WTC11 (cell line): ENCODE data around the gene RARB. TPM values are rescaled to one million over a fixed set of nuclear protein-coding genes. Genes with fewer than 3 reads are reported as not detected.

ENCODE experiments used
- ATAC-seq: fragments of 200-7000 bp; cut with Tn5 transposase; 2 replicates; pipeline ENCODE4 v1.10.0; 2021; ENCODE audit warnings: mild to moderate bottlenecking, moderate library complexity
- CTCF ChIA-PET: fragments of 300-600 bp; sonication (Branson Sonifier 250); formaldehyde crosslinking; loops from one replicate; lab custom pipeline; 2021; ENCODE audit warnings: antibody characterized with exemption; lab: Charles Lee
- POLR2A ChIA-PET: fragments of 350-600 bp; sonication (Branson Sonifier 250); formaldehyde crosslinking; loops from one replicate; lab custom pipeline; 2021; ENCODE audit warnings: antibody characterized with exemption; lab: Charles Lee
- DNase-seq: peaks from one replicate; pipeline ENCODE4 v3.0.0; 2021; ENCODE audit warnings: low spot score
- H3K27ac Mint-ChIP-seq: 2 replicates; pipeline ENCODE4 v1.8.0; 2021; ENCODE audit warnings: mixed read lengths
- H3K27me3 Mint-ChIP-seq: 2 replicates; pipeline ENCODE4 v1.8.0; 2021; ENCODE audit warnings: low read depth, mild to moderate bottlenecking, moderate library complexity, mixed read lengths
- H3K36me3 Mint-ChIP-seq: 2 replicates; pipeline ENCODE4 v1.8.0; 2021; ENCODE audit warnings: mixed read lengths
- H3K4me1 Mint-ChIP-seq: 2 replicates; pipeline ENCODE4 v1.8.0; 2022; ENCODE audit warnings: mixed read lengths
- H3K4me3 Mint-ChIP-seq: 2 replicates; pipeline ENCODE4 v1.8.0; 2021; ENCODE audit warnings: mild to moderate bottlenecking, moderate library complexity, mixed read lengths
- H3K9me3 Mint-ChIP-seq: 2 replicates; pipeline ENCODE4 v1.8.0; 2021; ENCODE audit warnings: mixed read lengths
- CREM ChIP-seq: sonication (generic); formaldehyde crosslinking; IDR thresholded peaks from 2 replicates; pipeline ENCODE4 v1.8.1; 2022; ENCODE audit warnings: mild to moderate bottlenecking, missing genetic modification reagents, moderate library complexity
- ELF4 ChIP-seq: sonication (generic); formaldehyde crosslinking; IDR thresholded peaks from 2 replicates; pipeline ENCODE4 v1.8.1; 2022; ENCODE audit warnings: low read depth, mild to moderate bottlenecking, moderate library complexity, missing genetic modification reagents
- EMX1 ChIP-seq: fragments of 250-450 bp; sonication (Bioruptor Pico); IDR thresholded peaks from 2 replicates; pipeline ENCODE4 v1.8.0; 2021; ENCODE audit warnings: mild to moderate bottlenecking
- FOXJ3 ChIP-seq: sonication (generic); formaldehyde crosslinking; IDR thresholded peaks from 2 replicates; pipeline ENCODE4 v1.9.0; 2021; ENCODE audit warnings: missing genetic modification reagents, mild to moderate bottlenecking, borderline replicate concordance
- NR3C1 ChIP-seq: sonication (generic); formaldehyde crosslinking; conservative IDR thresholded peaks from 2 replicates; pipeline ENCODE4 v1.8.1; 2023; ENCODE audit warnings: low read depth, mild to moderate bottlenecking, missing genetic modification reagents
- SOX15 ChIP-seq: fragments of 250-450 bp; sonication (Bioruptor Pico); IDR thresholded peaks from 2 replicates; pipeline ENCODE4 v1.9.0; 2021; ENCODE audit warnings: mild to moderate bottlenecking
- SP1 ChIP-seq: sonication (generic); formaldehyde crosslinking; conservative IDR thresholded peaks from 2 replicates; pipeline ENCODE4 v1.8.1; 2022; ENCODE audit warnings: missing genetic modification reagents
- TEAD1 ChIP-seq: sonication (generic); formaldehyde crosslinking; IDR thresholded peaks from 2 replicates; pipeline ENCODE4 v1.8.0; 2022; ENCODE audit warnings: mild to moderate bottlenecking, missing genetic modification reagents
- TP53 ChIP-seq: sonication (generic); formaldehyde crosslinking; IDR thresholded peaks from 2 replicates; pipeline ENCODE4 v1.8.1; 2023; ENCODE audit warnings: mild to moderate bottlenecking, missing genetic modification reagents
- ZNF121 ChIP-seq: sonication (generic); formaldehyde crosslinking; IDR thresholded peaks from 2 replicates; pipeline ENCODE4 v1.8.0; 2023; ENCODE audit warnings: missing genetic modification reagents
- ZNF263 ChIP-seq: sonication (generic); formaldehyde crosslinking; IDR thresholded peaks from 2 replicates; pipeline ENCODE4 v1.8.1; 2022; ENCODE audit warnings: low read depth, mild to moderate bottlenecking, moderate library complexity, missing genetic modification reagents
- total RNA-seq: library from RNA; stranded (reverse); gene quantifications from 3 replicates; pipeline ENCODE4 v1.2.3, GENCODE V29; 2021
- TF ChIP-seq, protein P1 (sequence below): sonication (generic); formaldehyde crosslinking; IDR thresholded peaks from 2 replicates; pipeline ENCODE4 v1.8.0; 2023; ENCODE audit warnings: missing genetic modification reagents
- TF ChIP-seq, protein P2 (sequence below): sonication (generic); formaldehyde crosslinking; IDR thresholded peaks from 2 replicates; pipeline ENCODE4 v1.8.1; 2023; ENCODE audit warnings: mild to moderate bottlenecking, missing genetic modification reagents
- TF ChIP-seq, protein P3 (sequence below): fragments of 250-450 bp; sonication (Bioruptor Pico); IDR thresholded peaks from 2 replicates; pipeline ENCODE4 v1.9.0; 2021; ENCODE audit warnings: mild to moderate bottlenecking
- TF ChIP-seq, protein P4 (sequence below): sonication (generic); formaldehyde crosslinking; IDR thresholded peaks from 2 replicates; pipeline ENCODE4 v1.8.1; 2022; ENCODE audit warnings: missing genetic modification reagents, borderline replicate concordance
- TF ChIP-seq, protein P5 (sequence below): sonication (generic); formaldehyde crosslinking; IDR thresholded peaks from 2 replicates; pipeline ENCODE4 v1.8.0; 2023; ENCODE audit warnings: mild to moderate bottlenecking, missing genetic modification reagents
- TF ChIP-seq, protein P6 (sequence below): sonication (generic); formaldehyde crosslinking; IDR thresholded peaks from 2 replicates; pipeline ENCODE4 v1.8.0; 2023; ENCODE audit warnings: missing genetic modification reagents, mild to moderate bottlenecking, borderline replicate concordance
- TF ChIP-seq, protein P7 (sequence below): fragments of 250-450 bp; sonication (Bioruptor Pico); IDR thresholded peaks from 2 replicates; pipeline ENCODE4 v2.1.2; 2022; ENCODE audit warnings: mild to moderate bottlenecking, moderate library complexity
- TF ChIP-seq, protein P8 (sequence below): sonication (generic); formaldehyde crosslinking; IDR thresholded peaks from 2 replicates; pipeline ENCODE4 v1.8.1; 2023; ENCODE audit warnings: mild to moderate bottlenecking, missing genetic modification reagents, moderate library complexity
- TF ChIP-seq, protein P9 (sequence below): sonication (generic); formaldehyde crosslinking; IDR thresholded peaks from 2 replicates; pipeline ENCODE4 v1.8.1; 2022; ENCODE audit warnings: mild to moderate bottlenecking, missing genetic modification reagents, moderate library complexity, borderline replicate concordance

The RARB gene
- total RNA-seq, 1 experiment from 2014 or later = not detected

DNA sequence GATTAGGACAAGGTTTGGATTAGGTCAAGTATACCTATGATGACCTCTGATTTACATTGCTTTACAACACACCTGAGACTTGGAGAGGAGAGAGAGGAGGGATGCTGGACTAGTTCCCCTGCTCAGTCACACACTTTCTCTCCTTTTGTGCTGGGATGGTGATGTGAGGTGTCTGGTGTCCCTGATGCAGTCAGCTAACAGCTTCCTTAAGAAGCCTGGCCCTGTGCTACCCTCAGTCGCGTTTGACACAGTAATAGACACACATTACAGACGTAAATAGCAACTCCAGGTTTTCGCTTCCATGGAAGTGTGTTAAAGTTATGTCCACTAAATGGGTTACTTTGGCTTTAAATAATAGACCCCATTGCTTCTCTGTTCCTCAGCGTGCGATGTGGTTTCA, 58.9 kb downstream of the RARB start:
- Mint-ChIP-seq H3K36me3 (no peaks in the 10 kb centered on the region), H3K27me3 (no peaks in the 10 kb centered on the region), H3K4me3 (no peak overlapping the region), H3K4me1 (no peaks in the 10 kb centered on the region), H3K9me3 (no peaks in the 10 kb centered on the region), H3K27ac (no peak overlapping the region)
- ATAC-seq (no peak), DNase-seq (no peak)
- ChIA-PET POLR2A (no interaction called here), CTCF (no interaction called here)
- TF ChIP-seq, protein P1, sequence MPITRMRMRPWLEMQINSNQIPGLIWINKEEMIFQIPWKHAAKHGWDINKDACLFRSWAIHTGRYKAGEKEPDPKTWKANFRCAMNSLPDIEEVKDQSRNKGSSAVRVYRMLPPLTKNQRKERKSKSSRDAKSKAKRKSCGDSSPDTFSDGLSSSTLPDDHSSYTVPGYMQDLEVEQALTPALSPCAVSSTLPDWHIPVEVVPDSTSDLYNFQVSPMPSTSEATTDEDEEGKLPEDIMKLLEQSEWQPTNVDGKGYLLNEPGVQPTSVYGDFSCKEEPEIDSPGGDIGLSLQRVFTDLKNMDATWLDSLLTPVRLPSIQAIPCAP (CRISPR knock-in tag) = no peak
- TF ChIP-seq NR3C1 (CRISPR knock-in tag) = no peak
- TF ChIP-seq, protein P2, sequence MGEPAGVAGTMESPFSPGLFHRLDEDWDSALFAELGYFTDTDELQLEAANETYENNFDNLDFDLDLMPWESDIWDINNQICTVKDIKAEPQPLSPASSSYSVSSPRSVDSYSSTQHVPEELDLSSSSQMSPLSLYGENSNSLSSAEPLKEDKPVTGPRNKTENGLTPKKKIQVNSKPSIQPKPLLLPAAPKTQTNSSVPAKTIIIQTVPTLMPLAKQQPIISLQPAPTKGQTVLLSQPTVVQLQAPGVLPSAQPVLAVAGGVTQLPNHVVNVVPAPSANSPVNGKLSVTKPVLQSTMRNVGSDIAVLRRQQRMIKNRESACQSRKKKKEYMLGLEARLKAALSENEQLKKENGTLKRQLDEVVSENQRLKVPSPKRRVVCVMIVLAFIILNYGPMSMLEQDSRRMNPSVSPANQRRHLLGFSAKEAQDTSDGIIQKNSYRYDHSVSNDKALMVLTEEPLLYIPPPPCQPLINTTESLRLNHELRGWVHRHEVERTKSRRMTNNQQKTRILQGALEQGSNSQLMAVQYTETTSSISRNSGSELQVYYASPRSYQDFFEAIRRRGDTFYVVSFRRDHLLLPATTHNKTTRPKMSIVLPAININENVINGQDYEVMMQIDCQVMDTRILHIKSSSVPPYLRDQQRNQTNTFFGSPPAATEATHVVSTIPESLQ = no peak
- no peak for TF ChIP-seq ZNF263 (CRISPR knock-in tag)
- TF ChIP-seq, protein P3, sequence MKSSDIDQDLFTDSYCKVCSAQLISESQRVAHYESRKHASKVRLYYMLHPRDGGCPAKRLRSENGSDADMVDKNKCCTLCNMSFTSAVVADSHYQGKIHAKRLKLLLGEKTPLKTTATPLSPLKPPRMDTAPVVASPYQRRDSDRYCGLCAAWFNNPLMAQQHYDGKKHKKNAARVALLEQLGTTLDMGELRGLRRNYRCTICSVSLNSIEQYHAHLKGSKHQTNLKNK (CRISPR knock-in tag) = no peak
- no peak for TF ChIP-seq EMX1 (CRISPR knock-in tag)
- TF ChIP-seq ELF4 (CRISPR knock-in tag) = no peak
- TF ChIP-seq, protein P4, sequence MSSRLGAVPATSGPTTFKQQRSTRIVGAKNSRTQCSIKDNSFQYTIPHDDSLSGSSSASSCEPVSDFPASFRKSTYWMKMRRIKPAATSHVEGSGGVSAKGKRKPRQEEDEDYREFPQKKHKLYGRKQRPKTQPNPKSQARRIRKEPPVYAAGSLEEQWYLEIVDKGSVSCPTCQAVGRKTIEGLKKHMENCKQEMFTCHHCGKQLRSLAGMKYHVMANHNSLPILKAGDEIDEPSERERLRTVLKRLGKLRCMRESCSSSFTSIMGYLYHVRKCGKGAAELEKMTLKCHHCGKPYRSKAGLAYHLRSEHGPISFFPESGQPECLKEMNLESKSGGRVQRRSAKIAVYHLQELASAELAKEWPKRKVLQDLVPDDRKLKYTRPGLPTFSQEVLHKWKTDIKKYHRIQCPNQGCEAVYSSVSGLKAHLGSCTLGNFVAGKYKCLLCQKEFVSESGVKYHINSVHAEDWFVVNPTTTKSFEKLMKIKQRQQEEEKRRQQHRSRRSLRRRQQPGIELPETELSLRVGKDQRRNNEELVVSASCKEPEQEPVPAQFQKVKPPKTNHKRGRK (CRISPR knock-in tag) = no peak
- TF ChIP-seq CREM (CRISPR knock-in tag) = no peak
- TF ChIP-seq, protein P5, sequence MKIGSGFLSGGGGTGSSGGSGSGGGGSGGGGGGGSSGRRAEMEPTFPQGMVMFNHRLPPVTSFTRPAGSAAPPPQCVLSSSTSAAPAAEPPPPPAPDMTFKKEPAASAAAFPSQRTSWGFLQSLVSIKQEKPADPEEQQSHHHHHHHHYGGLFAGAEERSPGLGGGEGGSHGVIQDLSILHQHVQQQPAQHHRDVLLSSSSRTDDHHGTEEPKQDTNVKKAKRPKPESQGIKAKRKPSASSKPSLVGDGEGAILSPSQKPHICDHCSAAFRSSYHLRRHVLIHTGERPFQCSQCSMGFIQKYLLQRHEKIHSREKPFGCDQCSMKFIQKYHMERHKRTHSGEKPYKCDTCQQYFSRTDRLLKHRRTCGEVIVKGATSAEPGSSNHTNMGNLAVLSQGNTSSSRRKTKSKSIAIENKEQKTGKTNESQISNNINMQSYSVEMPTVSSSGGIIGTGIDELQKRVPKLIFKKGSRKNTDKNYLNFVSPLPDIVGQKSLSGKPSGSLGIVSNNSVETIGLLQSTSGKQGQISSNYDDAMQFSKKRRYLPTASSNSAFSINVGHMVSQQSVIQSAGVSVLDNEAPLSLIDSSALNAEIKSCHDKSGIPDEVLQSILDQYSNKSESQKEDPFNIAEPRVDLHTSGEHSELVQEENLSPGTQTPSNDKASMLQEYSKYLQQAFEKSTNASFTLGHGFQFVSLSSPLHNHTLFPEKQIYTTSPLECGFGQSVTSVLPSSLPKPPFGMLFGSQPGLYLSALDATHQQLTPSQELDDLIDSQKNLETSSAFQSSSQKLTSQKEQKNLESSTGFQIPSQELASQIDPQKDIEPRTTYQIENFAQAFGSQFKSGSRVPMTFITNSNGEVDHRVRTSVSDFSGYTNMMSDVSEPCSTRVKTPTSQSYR (CRISPR knock-in tag) = no peak
- TF ChIP-seq, protein P6, sequence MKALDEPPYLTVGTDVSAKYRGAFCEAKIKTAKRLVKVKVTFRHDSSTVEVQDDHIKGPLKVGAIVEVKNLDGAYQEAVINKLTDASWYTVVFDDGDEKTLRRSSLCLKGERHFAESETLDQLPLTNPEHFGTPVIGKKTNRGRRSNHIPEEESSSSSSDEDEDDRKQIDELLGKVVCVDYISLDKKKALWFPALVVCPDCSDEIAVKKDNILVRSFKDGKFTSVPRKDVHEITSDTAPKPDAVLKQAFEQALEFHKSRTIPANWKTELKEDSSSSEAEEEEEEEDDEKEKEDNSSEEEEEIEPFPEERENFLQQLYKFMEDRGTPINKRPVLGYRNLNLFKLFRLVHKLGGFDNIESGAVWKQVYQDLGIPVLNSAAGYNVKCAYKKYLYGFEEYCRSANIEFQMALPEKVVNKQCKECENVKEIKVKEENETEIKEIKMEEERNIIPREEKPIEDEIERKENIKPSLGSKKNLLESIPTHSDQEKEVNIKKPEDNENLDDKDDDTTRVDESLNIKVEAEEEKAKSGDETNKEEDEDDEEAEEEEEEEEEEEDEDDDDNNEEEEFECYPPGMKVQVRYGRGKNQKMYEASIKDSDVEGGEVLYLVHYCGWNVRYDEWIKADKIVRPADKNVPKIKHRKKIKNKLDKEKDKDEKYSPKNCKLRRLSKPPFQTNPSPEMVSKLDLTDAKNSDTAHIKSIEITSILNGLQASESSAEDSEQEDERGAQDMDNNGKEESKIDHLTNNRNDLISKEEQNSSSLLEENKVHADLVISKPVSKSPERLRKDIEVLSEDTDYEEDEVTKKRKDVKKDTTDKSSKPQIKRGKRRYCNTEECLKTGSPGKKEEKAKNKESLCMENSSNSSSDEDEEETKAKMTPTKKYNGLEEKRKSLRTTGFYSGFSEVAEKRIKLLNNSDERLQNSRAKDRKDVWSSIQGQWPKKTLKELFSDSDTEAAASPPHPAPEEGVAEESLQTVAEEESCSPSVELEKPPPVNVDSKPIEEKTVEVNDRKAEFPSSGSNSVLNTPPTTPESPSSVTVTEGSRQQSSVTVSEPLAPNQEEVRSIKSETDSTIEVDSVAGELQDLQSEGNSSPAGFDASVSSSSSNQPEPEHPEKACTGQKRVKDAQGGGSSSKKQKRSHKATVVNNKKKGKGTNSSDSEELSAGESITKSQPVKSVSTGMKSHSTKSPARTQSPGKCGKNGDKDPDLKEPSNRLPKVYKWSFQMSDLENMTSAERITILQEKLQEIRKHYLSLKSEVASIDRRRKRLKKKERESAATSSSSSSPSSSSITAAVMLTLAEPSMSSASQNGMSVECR (CRISPR knock-in tag) = no peak
- no peak for TF ChIP-seq ZNF121 (CRISPR knock-in tag)
- TF ChIP-seq, protein P7, sequence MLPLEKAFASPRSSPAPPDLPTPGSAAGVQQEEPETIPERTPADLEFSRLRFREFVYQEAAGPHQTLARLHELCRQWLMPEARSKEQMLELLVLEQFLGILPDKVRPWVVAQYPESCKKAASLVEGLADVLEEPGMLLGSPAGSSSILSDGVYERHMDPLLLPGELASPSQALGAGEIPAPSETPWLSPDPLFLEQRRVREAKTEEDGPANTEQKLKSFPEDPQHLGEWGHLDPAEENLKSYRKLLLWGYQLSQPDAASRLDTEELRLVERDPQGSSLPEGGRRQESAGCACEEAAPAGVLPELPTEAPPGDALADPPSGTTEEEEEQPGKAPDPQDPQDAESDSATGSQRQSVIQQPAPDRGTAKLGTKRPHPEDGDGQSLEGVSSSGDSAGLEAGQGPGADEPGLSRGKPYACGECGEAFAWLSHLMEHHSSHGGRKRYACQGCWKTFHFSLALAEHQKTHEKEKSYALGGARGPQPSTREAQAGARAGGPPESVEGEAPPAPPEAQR = no peak
- TF ChIP-seq SP1 (CRISPR knock-in tag) = no peak
- TF ChIP-seq SOX15 = no peak
- no peak for TF ChIP-seq TEAD1 (CRISPR knock-in tag)
- TF ChIP-seq, protein P8, sequence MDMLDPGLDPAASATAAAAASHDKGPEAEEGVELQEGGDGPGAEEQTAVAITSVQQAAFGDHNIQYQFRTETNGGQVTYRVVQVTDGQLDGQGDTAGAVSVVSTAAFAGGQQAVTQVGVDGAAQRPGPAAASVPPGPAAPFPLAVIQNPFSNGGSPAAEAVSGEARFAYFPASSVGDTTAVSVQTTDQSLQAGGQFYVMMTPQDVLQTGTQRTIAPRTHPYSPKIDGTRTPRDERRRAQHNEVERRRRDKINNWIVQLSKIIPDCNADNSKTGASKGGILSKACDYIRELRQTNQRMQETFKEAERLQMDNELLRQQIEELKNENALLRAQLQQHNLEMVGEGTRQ (CRISPR knock-in tag) = no peak
- TF ChIP-seq FOXJ3 (CRISPR knock-in tag) = no peak
- TF ChIP-seq, protein P9, sequence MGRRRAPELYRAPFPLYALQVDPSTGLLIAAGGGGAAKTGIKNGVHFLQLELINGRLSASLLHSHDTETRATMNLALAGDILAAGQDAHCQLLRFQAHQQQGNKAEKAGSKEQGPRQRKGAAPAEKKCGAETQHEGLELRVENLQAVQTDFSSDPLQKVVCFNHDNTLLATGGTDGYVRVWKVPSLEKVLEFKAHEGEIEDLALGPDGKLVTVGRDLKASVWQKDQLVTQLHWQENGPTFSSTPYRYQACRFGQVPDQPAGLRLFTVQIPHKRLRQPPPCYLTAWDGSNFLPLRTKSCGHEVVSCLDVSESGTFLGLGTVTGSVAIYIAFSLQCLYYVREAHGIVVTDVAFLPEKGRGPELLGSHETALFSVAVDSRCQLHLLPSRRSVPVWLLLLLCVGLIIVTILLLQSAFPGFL (CRISPR knock-in tag) = no peak
- TF ChIP-seq TP53 (CRISPR knock-in tag) = no peak
